Measurements from ENCODE around the gene GAGE13.
"Not testable (repeated sequence)": the region's sequence is repeated elsewhere in the genome, so short reads cannot be mapped to it uniquely, and the experiment has no call there.

The GAGE13 gene

GRCh38 chrX:49331282-49331681 lies at the start of gene GAGE13:
Gene GAGE13, plus strand, starts transcription at chrX:49331582. Its CDS starts 1,156 bp downstream, at chrX:49332738.
- DNase-seq = not testable (repeated sequence)

- no peak for DNase-seq
These were observed 48.8 kb upstream of the GAGE13 start for GRCh38 chrX:49282647-49283011.

- DNase-seq = no peak
These were observed 47.2 kb upstream of the GAGE13 start for GRCh38 chrX:49284212-49284611.

GRCh38 chrX:49286136-49286535 lies 45.2 kb upstream of the GAGE13 start:
- DNase-seq = no peak

GRCh38 chrX:49286581-49286980 lies 44.8 kb upstream of the GAGE13 start:
- no peak for DNase-seq

- DNase-seq = no peak
These were observed 43.7 kb upstream of the GAGE13 start for GRCh38 chrX:49287665-49288064.

- DNase-seq = no peak
These were observed 41.2 kb upstream of the GAGE13 start for GRCh38 chrX:49290215-49290614.

- peak; percentile 59 for DNase-seq
These were observed 39.6 kb upstream of the GAGE13 start for GRCh38 chrX:49291615-49292337.

GRCh38 chrX:49292400-49293362 lies 38.7 kb upstream of the GAGE13 start:
- no peak for DNase-seq

GRCh38 chrX:49299293-49299692 lies 32.1 kb upstream of the GAGE13 start:
- not testable (repeated sequence) for DNase-seq

GRCh38 chrX:49300703-49301102 lies 30.7 kb upstream of the GAGE13 start:
- no peak for DNase-seq

- no peak for DNase-seq
These were observed 28.0 kb upstream of the GAGE13 start, which contains the start of gene GAGE10 for GRCh38 chrX:49303346-49303745. Gene GAGE10, plus strand, starts transcription at chrX:49303646. Its CDS starts 1,214 bp downstream, at chrX:49304860.

GRCh38 chrX:49307775-49308174 lies 23.6 kb upstream of the GAGE13 start:
- not testable (repeated sequence) for DNase-seq

- no peak for DNase-seq
These were observed 22.6 kb upstream of the GAGE13 start for GRCh38 chrX:49308604-49309269.

- no peak for DNase-seq
These were observed 21.9 kb upstream of the GAGE13 start for GRCh38 chrX:49309401-49309981.

- no peak for DNase-seq
These were observed 21.0 kb upstream of the GAGE13 start for GRCh38 chrX:49310371-49310770.

- DNase-seq = no peak
These were observed 19.2 kb upstream of the GAGE13 start for GRCh38 chrX:49312176-49312575.

GRCh38 chrX:49316085-49316484 lies 15.3 kb upstream of the GAGE13 start:
- no peak for DNase-seq

GRCh38 chrX:49321737-49322136 lies 9.6 kb upstream of the GAGE13 start, which contains the start of gene GAGE12J:
Gene GAGE12J, plus strand, starts transcription at chrX:49322037. Its CDS starts 1,157 bp downstream, at chrX:49323194.
- not testable (repeated sequence) for DNase-seq

GRCh38 chrX:49322266-49322665 lies 9.1 kb upstream of the GAGE13 start:
- DNase-seq = not testable (repeated sequence)

- not testable (repeated sequence) for DNase-seq
These were observed 7.6 kb upstream of the GAGE13 start for GRCh38 chrX:49323735-49324134.

GRCh38 chrX:49330421-49330820 lies 961 bp upstream of the GAGE13 start:
- not testable (repeated sequence) for DNase-seq

GRCh38 chrX:49331841-49332240 lies 459 bp downstream of the GAGE13 start:
- not testable (repeated sequence) for DNase-seq
